Activated CD8-positive, alpha-beta T cell treated with anti-CD3 and anti-CD28 coated beads for 36 hours (primary cell): ENCODE measurements around the gene KIZ. TPM values are rescaled to one million over a fixed set of nuclear protein-coding genes. Genes with fewer than 3 reads are reported as not detected.
A peak's percentile ranks its signal among the peaks of the same experiment; 100 is the strongest.

ENCODE experiments used
- ATAC-seq: fragments of 200-7000 bp; cut with Tn5 transposase; one replicate; pipeline ENCODE4 v1.10.0; 2021; ENCODE audit warnings: mild to moderate bottlenecking, moderate library complexity
- CTCF ChIA-PET: fragments of 350-600 bp; sonication (Branson Sonifier 250); formaldehyde crosslinking; loops from one replicate; lab custom pipeline; 2021; ENCODE audit warnings: antibody characterized with exemption; lab: Charles Lee
- POLR2A ChIA-PET: fragments of 350-600 bp; sonication (Branson Sonifier 250); formaldehyde crosslinking; loops from one replicate; lab custom pipeline; 2021; ENCODE audit warnings: antibody characterized with exemption; lab: Charles Lee
- DNase-seq: peaks from one replicate; pipeline ENCODE4 v3.0.0-alpha.2; 2020
- H3K27ac Mint-ChIP-seq: one replicate; pipeline ENCODE4 v1.8.0; 2021; ENCODE audit warnings: mild to moderate bottlenecking, mixed read lengths
- H3K27me3 Mint-ChIP-seq: one replicate; pipeline ENCODE4 v1.8.0; 2021; ENCODE audit warnings: mixed read lengths
- H3K36me3 Mint-ChIP-seq: one replicate; pipeline ENCODE4 v1.8.0; 2021; ENCODE audit warnings: low read depth, mixed read lengths
- H3K4me1 Mint-ChIP-seq: one replicate; pipeline ENCODE4 v1.8.0; 2021; ENCODE audit warnings: low read depth, mixed read lengths
- H3K4me3 Mint-ChIP-seq: one replicate; pipeline ENCODE4 v1.8.0; 2021; ENCODE audit warnings: mild to moderate bottlenecking, moderate library complexity, mixed read lengths
- H3K9me3 Mint-ChIP-seq: one replicate; pipeline ENCODE4 v1.8.0; 2021; ENCODE audit warnings: mixed read lengths
- intact Hi-C: fragments of 100-400 bp; cut with micrococcal nuclease; formaldehyde crosslinking; loops from one replicate; pipeline ENCODE4 v1.10.0; 2022
- total RNA-seq, 2 experiments: library from RNA; stranded (reverse); gene quantifications; one replicate each; pipeline ENCODE4 v1.2.3, GENCODE V29; 2021
- TF ChIP-seq, protein P1 (sequence below): fragments of 200-600 bp; IDR thresholded peaks from one replicate; pipeline ENCODE4 v1.8.0; 2022; ENCODE audit warnings: antibody characterized with exemption, mild to moderate bottlenecking

KIZ gene
- total RNA-seq, 2 experiments from 2014 or later, result 13.1 to 13.2 TPM

GRCh38 chr20:21117521-21117920, 8.4 kb upstream of the KIZ start:
- Mint-ChIP-seq H3K27ac (no peak overlapping the region), H3K36me3 (no peaks in the 10 kb centered on the region), H3K4me3 (no peak overlapping the region), H3K27me3 (peaks cover 17% of the 10 kb centered on the region), H3K4me1 (no peaks in the 10 kb centered on the region), H3K9me3 (no peaks in the 10 kb centered on the region)
- CTCF ChIA-PET, result no interaction called here
- no peak for ATAC-seq
- intact Hi-C loops, result no loop called here
- POLR2A ChIA-PET, result no interaction called here
- TF ChIP-seq, protein P1, sequence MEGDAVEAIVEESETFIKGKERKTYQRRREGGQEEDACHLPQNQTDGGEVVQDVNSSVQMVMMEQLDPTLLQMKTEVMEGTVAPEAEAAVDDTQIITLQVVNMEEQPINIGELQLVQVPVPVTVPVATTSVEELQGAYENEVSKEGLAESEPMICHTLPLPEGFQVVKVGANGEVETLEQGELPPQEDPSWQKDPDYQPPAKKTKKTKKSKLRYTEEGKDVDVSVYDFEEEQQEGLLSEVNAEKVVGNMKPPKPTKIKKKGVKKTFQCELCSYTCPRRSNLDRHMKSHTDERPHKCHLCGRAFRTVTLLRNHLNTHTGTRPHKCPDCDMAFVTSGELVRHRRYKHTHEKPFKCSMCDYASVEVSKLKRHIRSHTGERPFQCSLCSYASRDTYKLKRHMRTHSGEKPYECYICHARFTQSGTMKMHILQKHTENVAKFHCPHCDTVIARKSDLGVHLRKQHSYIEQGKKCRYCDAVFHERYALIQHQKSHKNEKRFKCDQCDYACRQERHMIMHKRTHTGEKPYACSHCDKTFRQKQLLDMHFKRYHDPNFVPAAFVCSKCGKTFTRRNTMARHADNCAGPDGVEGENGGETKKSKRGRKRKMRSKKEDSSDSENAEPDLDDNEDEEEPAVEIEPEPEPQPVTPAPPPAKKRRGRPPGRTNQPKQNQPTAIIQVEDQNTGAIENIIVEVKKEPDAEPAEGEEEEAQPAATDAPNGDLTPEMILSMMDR, result no peak
- DNase-seq, result no peak

DNA sequence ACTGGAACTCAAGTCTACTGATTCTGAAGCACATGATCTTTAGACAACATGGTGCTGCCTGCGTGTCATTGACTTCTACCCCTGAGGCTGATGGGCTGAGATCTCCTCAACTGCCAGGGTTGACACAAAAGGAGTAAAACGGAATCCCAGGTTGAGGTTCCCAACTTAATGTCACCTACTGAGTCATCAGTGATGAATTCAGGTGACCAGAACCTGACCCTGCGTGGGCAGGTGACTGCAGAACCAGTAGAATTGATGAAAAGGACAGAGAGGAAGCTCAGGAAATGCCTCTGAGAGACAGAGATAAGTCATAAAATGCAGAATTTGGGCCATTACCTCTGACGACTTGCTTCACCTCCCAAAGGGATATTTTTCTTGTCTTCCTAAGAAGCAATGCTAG, 7.7 kb upstream of the KIZ start:
- ChIA-PET CTCF (no interaction called here), POLR2A (no interaction called here)
- no peaks in the 10 kb centered on the region for H3K9me3 Mint-ChIP-seq
- H3K4me3 Mint-ChIP-seq, result no peak overlapping the region
- H3K27me3 Mint-ChIP-seq, result peaks cover 16% of the 10 kb centered on the region
- no peaks in the 10 kb centered on the region for H3K4me1 Mint-ChIP-seq
- intact Hi-C loops, result no loop called here
- H3K36me3 Mint-ChIP-seq, result no peaks in the 10 kb centered on the region
- DNase-seq, result no peak
- H3K27ac Mint-ChIP-seq, result no peak overlapping the region
- ATAC-seq, result no peak
- TF ChIP-seq, protein P1, result no peak

DNA sequence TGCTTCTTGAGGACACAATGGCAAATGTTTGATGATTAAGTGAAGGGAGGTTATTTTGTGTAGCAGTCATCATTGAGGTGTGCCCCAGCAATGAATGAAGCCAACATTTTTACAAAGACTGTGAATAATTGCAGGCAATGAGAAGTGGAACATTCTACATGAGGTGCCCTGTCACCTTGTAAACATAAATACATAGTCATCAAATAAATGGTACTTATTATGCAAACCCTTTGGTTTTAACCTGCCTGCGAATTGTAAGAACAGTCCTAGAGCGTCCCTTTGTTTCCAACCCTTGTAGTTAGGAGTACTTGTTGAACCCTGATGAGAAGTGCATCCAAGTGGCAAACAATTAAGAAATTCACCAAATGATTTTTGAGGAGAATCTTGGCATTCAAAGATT, 7.1 kb upstream of the KIZ start:
- H3K4me3 Mint-ChIP-seq, result no peak overlapping the region
- no peak overlapping the region for H3K27ac Mint-ChIP-seq
- ATAC-seq (no peak), DNase-seq (no peak)
- CTCF ChIA-PET, result interaction anchor here (1.4 kb wide), 1 partner anchor 16 kb away, joined by 3 read pairs; no protein-coding TSS in a partner anchor
- H3K4me1 Mint-ChIP-seq, result no peaks in the 10 kb centered on the region
- TF ChIP-seq, protein P1, result no peak
- intact Hi-C loops, result no loop called here
- H3K27me3 Mint-ChIP-seq, result peaks cover 15% of the 10 kb centered on the region
- POLR2A ChIA-PET, result no interaction called here
- no peaks in the 10 kb centered on the region for H3K36me3 Mint-ChIP-seq
- no peaks in the 10 kb centered on the region for H3K9me3 Mint-ChIP-seq

- Mint-ChIP-seq H3K27me3 (peaks cover 8% of the 10 kb centered on the region), H3K9me3 (no peaks in the 10 kb centered on the region), H3K4me1 (peaks cover 15% of the 10 kb centered on the region), H3K4me3 (no peak overlapping the region), H3K27ac (no peak overlapping the region), H3K36me3 (no peaks in the 10 kb centered on the region)
- no peak for DNase-seq
- intact Hi-C loops, result no loop called here
- ATAC-seq, result no peak
- TF ChIP-seq, protein P1, result no peak
- POLR2A ChIA-PET, result no interaction called here
- CTCF ChIA-PET, result no interaction called here
These were observed 1.7 kb upstream of the KIZ start for GRCh38 chr20:21124190-21124589.

- Mint-ChIP-seq H3K4me3 (peak overlapping the region; percentile 83), H3K36me3 (no peaks in the 10 kb centered on the region), H3K9me3 (no peaks in the 10 kb centered on the region), H3K27me3 (peaks cover 8% of the 10 kb centered on the region), H3K4me1 (peaks cover 15% of the 10 kb centered on the region), H3K27ac (peak overlapping the region; percentile 31)
- CTCF ChIA-PET, result interaction anchor here (0.9 to 1.5 kb wide), 5 partner anchors 12 to 380 kb away, joined by 3 to 6 read pairs (median 5); no protein-coding TSS in a partner anchor
- ATAC-seq (peak; percentile 1), DNase-seq (no peak)
- TF ChIP-seq, protein P1, result no peak
- POLR2A ChIA-PET, result interaction anchor here (1.0 to 1.6 kb wide), 2 partner anchors 16 to 26 kb away, joined by 3 to 4 read pairs; no protein-coding TSS in a partner anchor
- intact Hi-C loops, result no loop called here
These were observed 622 bp upstream of the KIZ start for GRCh38 chr20:21125072-21125848.
